ENCODE data around the gene SH3RF1. TPM values are rescaled to one million over a fixed set of nuclear protein-coding genes. Genes with fewer than 3 reads are reported as not detected.

Gene SH3RF1
- total and polyA plus RNA-seq, 11 donors, result 1.7 to 17.2 (median 8.9) TPM

DNA sequence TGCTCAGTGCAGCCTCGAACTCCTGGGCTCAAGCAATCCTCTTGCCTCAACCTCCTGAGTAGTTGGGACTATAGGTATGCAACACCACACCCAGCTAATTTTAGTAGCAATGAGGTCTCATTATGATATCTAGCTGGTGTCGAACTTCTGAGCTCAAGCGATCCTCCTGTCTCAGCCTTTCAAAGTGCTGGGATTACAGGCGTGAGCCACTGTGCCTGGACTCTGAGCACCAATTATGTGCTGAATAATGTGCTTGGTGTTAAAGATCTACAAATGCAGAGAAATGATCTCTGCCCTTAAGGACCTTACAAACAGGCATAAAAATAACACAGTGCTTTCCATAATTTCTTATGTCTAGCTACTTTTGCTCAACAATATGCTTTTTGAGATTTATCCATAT is 131.7 kb downstream of the SH3RF1 start:
- H3K27me3 ChIP-seq, result no peaks in the 10 kb centered on the region
- no peak overlapping the region for H3K4me3 ChIP-seq
- DNase-seq (no peak), ATAC-seq (no peak)
- H3K36me3 ChIP-seq, result peaks cover 0 to 22% (median 12%) of the 10 kb centered on the region in 9 donors
- TF ChIP-seq CTCF (IDR thresholded peaks at IDR 0.05) (no peak), POLR2A (IDR thresholded peaks at IDR 0.05) (no peak)
- no peak overlapping the region for H3K27ac ChIP-seq
- no peaks in the 10 kb centered on the region for H3K9me3 ChIP-seq
- 91 to 99% (median 95%) methylated on average over 4 of the region's 4 CpGs for WGBS, 4 donors
- intact Hi-C loops (cut with DNase I), result loop anchor here in 6 of 10 donors (10.0 kb wide), 4 partner anchors 84 to 266 kb away; no protein-coding TSS in a partner anchor
- peaks cover 0 to 46% (median 16%) of the 10 kb centered on the region in 12 donors for H3K4me1 ChIP-seq

- H3K36me3 ChIP-seq, result peaks cover 0 to 28% (median 12%) of the 10 kb centered on the region in 9 donors
- no peak overlapping the region for H3K4me3 ChIP-seq
- no peak for TF ChIP-seq POLR2A (IDR thresholded peaks at IDR 0.05)
- TF ChIP-seq CTCF (IDR thresholded peaks at IDR 0.05), result no peak
- 59 to 70% (median 62%) methylated on average over 2 of the region's 2 CpGs for WGBS, 4 donors
- H3K4me1 ChIP-seq, result peaks cover 0 to 57% (median 16%) of the 10 kb centered on the region in 12 donors
- ATAC-seq (no peak), DNase-seq (no peak)
- H3K27ac ChIP-seq, result peak overlapping the region in 4 of 12 donors; percentile 17 to 40 (median 18)
- intact Hi-C loops (cut with DNase I), result loop anchor here in 6 of 10 donors (10.0 kb wide), 4 partner anchors 83 to 267 kb away; no protein-coding TSS in a partner anchor
- no peaks in the 10 kb centered on the region for H3K9me3 ChIP-seq
- H3K27me3 ChIP-seq, result no peaks in the 10 kb centered on the region
Observed at GRCh38 chr4:169137558-169137920, 133.2 kb downstream of the SH3RF1 start.

GRCh38 chr4:169136796-169137557 is 133.8 kb downstream of the SH3RF1 start:
- WGBS, 4 donors, result 78 to 87% (median 78%) methylated on average over 3 of the region's 3 CpGs
- ATAC-seq (no peak), DNase-seq (no peak)
- H3K27me3 ChIP-seq, result no peaks in the 10 kb centered on the region
- H3K9me3 ChIP-seq, result no peaks in the 10 kb centered on the region
- H3K36me3 ChIP-seq, result peaks cover 0 to 32% (median 16%) of the 10 kb centered on the region in 9 donors
- TF ChIP-seq CTCF (IDR thresholded peaks at IDR 0.05), result no peak
- TF ChIP-seq POLR2A (IDR thresholded peaks at IDR 0.05), result no peak
- H3K4me1 ChIP-seq, result peaks cover 0 to 57% (median 16%) of the 10 kb centered on the region in 12 donors
- no peak overlapping the region for H3K4me3 ChIP-seq
- H3K27ac ChIP-seq, result peak overlapping the region in 4 of 12 donors; percentile 17 to 40 (median 21)
- intact Hi-C loops (cut with DNase I), result loop anchor here in 6 of 10 donors (10.0 kb wide), 4 partner anchors 82 to 268 kb away; no protein-coding TSS in a partner anchor

GRCh38 chr4:169136330-169136729 is 134.4 kb downstream of the SH3RF1 start:
- TF ChIP-seq CTCF (IDR thresholded peaks at IDR 0.05) (no peak), POLR2A (IDR thresholded peaks at IDR 0.05) (no peak)
- Histone ChIP-seq H3K36me3 (peaks cover 0 to 35% (median 16%) of the 10 kb centered on the region in 9 donors), H3K4me3 (no peak overlapping the region), H3K27ac (peak overlapping the region in 1 of 12 donors; percentile 21), H3K9me3 (no peaks in the 10 kb centered on the region), H3K27me3 (no peaks in the 10 kb centered on the region), H3K4me1 (peaks cover 0 to 62% (median 16%) of the 10 kb centered on the region in 12 donors)
- 83 to 95% (median 90%) methylated on average over 7 of the region's 7 CpGs for WGBS, 4 donors
- intact Hi-C loops (cut with DNase I), result loop anchor here in 6 of 10 donors (10.0 kb wide), 4 partner anchors 82 to 268 kb away; no protein-coding TSS in a partner anchor
- DNase-seq, result no peak
- ATAC-seq, result peak in 1 of 4 donors; percentile 16
